ENCODE measurements around the gene NRG3.

The NRG3 gene

GRCh38 chr10:82438277-82438676 is 563.3 kb downstream of the NRG3 start:
- no peak overlapping the region for H3K4me3 Mint-ChIP-seq
- no peaks in the 10 kb centered on the region for H3K27me3 Mint-ChIP-seq (ENCODE audit: low read depth)
- H3K27ac Mint-ChIP-seq, result no peak overlapping the region
- H3K36me3 Mint-ChIP-seq (ENCODE audit: low read depth), result peaks cover 4% of the 10 kb centered on the region
- peaks cover 10% of the 10 kb centered on the region for H3K9me3 Mint-ChIP-seq
- peaks cover 4% of the 10 kb centered on the region for H3K4me1 Mint-ChIP-seq
- TF ChIP-seq CTCF (IDR thresholded peaks at IDR 0.05; ENCODE audit: unreplicated experiment in 3 of 3), result no peak

- H3K4me3 Mint-ChIP-seq, result no peak overlapping the region
- H3K27me3 Mint-ChIP-seq (ENCODE audit: low read depth), result no peaks in the 10 kb centered on the region
Observed at GRCh38 chr10:82440775-82441174, 565.8 kb downstream of the NRG3 start.

GRCh38 chr10:82452046-82452445 is 577.1 kb downstream of the NRG3 start:
- no peak for TF ChIP-seq CTCF (IDR thresholded peaks at IDR 0.05; ENCODE audit: unreplicated experiment in 3 of 3)
- peaks cover 9% of the 10 kb centered on the region for H3K4me1 Mint-ChIP-seq
- H3K9me3 Mint-ChIP-seq, result no peaks in the 10 kb centered on the region
- H3K27ac Mint-ChIP-seq, result no peak overlapping the region
- H3K27me3 Mint-ChIP-seq (ENCODE audit: low read depth), result no peaks in the 10 kb centered on the region
- H3K4me3 Mint-ChIP-seq, result no peak overlapping the region
- H3K36me3 Mint-ChIP-seq (ENCODE audit: low read depth), result no peaks in the 10 kb centered on the region

More at GRCh38 chr10:82440775-82441174, 565.8 kb downstream of the NRG3 start:
- TF ChIP-seq CTCF (IDR thresholded peaks at IDR 0.05; ENCODE audit: unreplicated experiment in 3 of 3), result no peak
- H3K27ac Mint-ChIP-seq, result peak overlapping the region in 2 of 3 experiments; percentile 17 to 20
- H3K4me1 Mint-ChIP-seq, result peaks cover 4% of the 10 kb centered on the region
- peaks cover 4% of the 10 kb centered on the region for H3K9me3 Mint-ChIP-seq
- H3K36me3 Mint-ChIP-seq (ENCODE audit: low read depth), result no peaks in the 10 kb centered on the region

- Mint-ChIP-seq H3K36me3 (ENCODE audit: low read depth) (no peaks in the 10 kb centered on the region), H3K27ac (no peak overlapping the region), H3K27me3 (ENCODE audit: low read depth) (no peaks in the 10 kb centered on the region), H3K4me1 (peaks cover 9% of the 10 kb centered on the region), H3K4me3 (no peak overlapping the region), H3K9me3 (no peaks in the 10 kb centered on the region)
- TF ChIP-seq CTCF (IDR thresholded peaks at IDR 0.05; ENCODE audit: unreplicated experiment in 3 of 3), result no peak
Observed at GRCh38 chr10:82452676-82453075, 577.7 kb downstream of the NRG3 start.

- no peak overlapping the region for H3K27ac Mint-ChIP-seq
- H3K4me1 Mint-ChIP-seq, result peaks cover 9% of the 10 kb centered on the region
- H3K36me3 Mint-ChIP-seq (ENCODE audit: low read depth), result no peaks in the 10 kb centered on the region
- no peak for TF ChIP-seq CTCF (IDR thresholded peaks at IDR 0.05; ENCODE audit: unreplicated experiment in 3 of 3)
- no peaks in the 10 kb centered on the region for H3K27me3 Mint-ChIP-seq (ENCODE audit: low read depth)
- H3K4me3 Mint-ChIP-seq, result no peak overlapping the region
- H3K9me3 Mint-ChIP-seq, result no peaks in the 10 kb centered on the region
Observed at GRCh38 chr10:82453678-82454293, 578.8 kb downstream of the NRG3 start.

GRCh38 chr10:82462910-82463551 is 588.0 kb downstream of the NRG3 start:
- Mint-ChIP-seq H3K27me3 (ENCODE audit: low read depth) (peaks cover 4% of the 10 kb centered on the region), H3K4me3 (no peak overlapping the region), H3K9me3 (peaks cover 3% of the 10 kb centered on the region), H3K27ac (no peak overlapping the region), H3K4me1 (peaks cover 4% of the 10 kb centered on the region), H3K36me3 (ENCODE audit: low read depth) (peaks cover 7% of the 10 kb centered on the region)
- no peak for TF ChIP-seq CTCF (IDR thresholded peaks at IDR 0.05; ENCODE audit: unreplicated experiment in 3 of 3)
